Keratinocyte (primary cell): ENCODE data around the gene SYNE1.

Experiments
- EZH2 ChIP-seq: IDR thresholded peaks from one replicate; pipeline ENCODE4 v1.6.1; 2012; ENCODE audit warnings: inconsistent platforms, mild to moderate bottlenecking, low read length, moderate library complexity
- TF ChIP-seq, protein P1 (sequence below), 3 experiments: IDR thresholded peaks in 1 of 3; conservative IDR thresholded peaks in 1 of 3; optimal IDR thresholded peaks in 1 of 3; 2 replicates in 2 of 3; 3 replicates in 1 of 3; pipeline versions ENCODE3 to v1.5.1; 2011; ENCODE audit warnings: low read length in 3 of 3, mild to moderate bottlenecking in 3 of 3, moderate library complexity in 2 of 3, control low read depth in 1 of 3, inconsistent platforms in 1 of 3; ENCODE audit not compliant: insufficient read depth in 2 of 3; ENCODE audit errors: extremely low read depth in 1 of 3

GRCh38 chr6:152341596-152341995 lies 295.6 kb downstream of the SYNE1 start:
- TF ChIP-seq, protein P1, sequence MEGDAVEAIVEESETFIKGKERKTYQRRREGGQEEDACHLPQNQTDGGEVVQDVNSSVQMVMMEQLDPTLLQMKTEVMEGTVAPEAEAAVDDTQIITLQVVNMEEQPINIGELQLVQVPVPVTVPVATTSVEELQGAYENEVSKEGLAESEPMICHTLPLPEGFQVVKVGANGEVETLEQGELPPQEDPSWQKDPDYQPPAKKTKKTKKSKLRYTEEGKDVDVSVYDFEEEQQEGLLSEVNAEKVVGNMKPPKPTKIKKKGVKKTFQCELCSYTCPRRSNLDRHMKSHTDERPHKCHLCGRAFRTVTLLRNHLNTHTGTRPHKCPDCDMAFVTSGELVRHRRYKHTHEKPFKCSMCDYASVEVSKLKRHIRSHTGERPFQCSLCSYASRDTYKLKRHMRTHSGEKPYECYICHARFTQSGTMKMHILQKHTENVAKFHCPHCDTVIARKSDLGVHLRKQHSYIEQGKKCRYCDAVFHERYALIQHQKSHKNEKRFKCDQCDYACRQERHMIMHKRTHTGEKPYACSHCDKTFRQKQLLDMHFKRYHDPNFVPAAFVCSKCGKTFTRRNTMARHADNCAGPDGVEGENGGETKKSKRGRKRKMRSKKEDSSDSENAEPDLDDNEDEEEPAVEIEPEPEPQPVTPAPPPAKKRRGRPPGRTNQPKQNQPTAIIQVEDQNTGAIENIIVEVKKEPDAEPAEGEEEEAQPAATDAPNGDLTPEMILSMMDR (optimal IDR thresholded peaks at IDR 0.05 in 1 of 3, IDR thresholded peaks at IDR 0.05 in 1 of 3, conservative IDR thresholded peaks at IDR 0.05 in 1 of 3; ENCODE audit: extremely low read depth in 1 of 3, insufficient read depth in 2 of 3, low read length in 3 of 3), result no peak
- no peak for TF ChIP-seq EZH2
